Activated T-cell treated with anti-CD3 and anti-CD28 coated beads, Interleukin-2, amount 50 U/mL, for 48 hours (primary cell): ENCODE results near the gene CGN.

ENCODE experiments used
- DNase-seq, 2 experiments: peaks; one replicate each; pipeline ENCODE4 v3.0.0-alpha.2; 2020

The CGN gene

GRCh38 chr1:151549199-151549598 is 38.0 kb downstream of the CGN start:
- no peak for DNase-seq

- no peak for DNase-seq
Measured at GRCh38 chr1:151553659-151554058, 42.5 kb downstream of the CGN start.

GRCh38 chr1:151556052-151556451 is 44.9 kb downstream of the CGN start:
- DNase-seq = no peak

GRCh38 chr1:151562661-151563060 is 51.5 kb downstream of the CGN start:
- no peak for DNase-seq

- no peak for DNase-seq
Measured at GRCh38 chr1:151563376-151563775, 52.2 kb downstream of the CGN start.

- DNase-seq = no peak
Measured at GRCh38 chr1:151565502-151566189, 54.5 kb downstream of the CGN start.

GRCh38 chr1:151568626-151569088 is 57.5 kb downstream of the CGN start:
- no peak for DNase-seq

- no peak for DNase-seq
Measured at GRCh38 chr1:151570819-151571218, 59.6 kb downstream of the CGN start.

DNA sequence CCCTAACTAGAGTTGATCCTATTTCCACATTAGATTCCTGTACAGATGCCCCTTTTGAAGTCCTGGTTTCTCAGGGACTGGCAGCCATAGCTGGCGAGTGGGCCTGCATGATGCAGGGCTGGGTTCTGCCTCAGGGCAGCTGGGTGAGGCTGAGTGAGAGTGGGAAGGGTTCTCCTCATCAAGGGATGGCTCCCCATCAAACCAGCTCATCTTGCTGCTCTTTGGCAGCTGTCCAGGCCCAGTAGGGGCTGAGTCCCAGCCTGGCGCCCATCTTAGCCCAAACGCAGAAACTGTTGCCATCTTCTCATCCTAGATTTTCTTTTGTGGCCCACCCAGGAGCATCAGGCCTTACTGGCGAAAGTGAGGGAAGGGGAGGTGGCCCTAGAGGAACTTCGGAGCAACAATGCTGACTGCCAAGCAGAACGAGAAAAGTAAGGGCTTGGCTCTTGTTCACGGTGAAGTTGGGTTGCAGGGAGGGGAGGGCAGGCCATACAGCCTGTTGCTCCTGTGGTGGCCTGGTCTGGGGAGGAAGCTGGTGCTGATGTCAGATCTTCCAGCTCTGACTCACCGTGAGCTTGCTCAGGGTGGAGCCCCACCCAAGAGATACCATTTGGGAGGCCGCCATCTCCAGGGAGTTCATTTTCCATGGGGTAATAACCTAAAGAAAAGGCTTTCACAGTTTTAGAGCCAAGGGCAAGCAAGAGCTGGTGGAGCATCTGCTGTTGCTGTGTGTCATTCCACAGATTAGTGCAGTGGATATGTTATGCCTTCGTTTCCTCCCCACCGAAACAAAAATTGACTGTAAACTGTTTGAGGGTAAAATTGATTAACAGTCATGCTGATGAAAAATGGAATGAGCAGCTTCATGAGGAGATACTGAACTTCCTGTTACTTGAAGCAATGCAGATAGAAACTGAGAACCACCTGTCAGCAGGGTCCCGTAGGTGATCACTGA is 63.7 kb downstream of the CGN start:
- peak; percentile 27 to 39 for DNase-seq

- DNase-seq = no peak
Measured at GRCh38 chr1:151577173-151577572, 66.0 kb downstream of the CGN start.

DNA sequence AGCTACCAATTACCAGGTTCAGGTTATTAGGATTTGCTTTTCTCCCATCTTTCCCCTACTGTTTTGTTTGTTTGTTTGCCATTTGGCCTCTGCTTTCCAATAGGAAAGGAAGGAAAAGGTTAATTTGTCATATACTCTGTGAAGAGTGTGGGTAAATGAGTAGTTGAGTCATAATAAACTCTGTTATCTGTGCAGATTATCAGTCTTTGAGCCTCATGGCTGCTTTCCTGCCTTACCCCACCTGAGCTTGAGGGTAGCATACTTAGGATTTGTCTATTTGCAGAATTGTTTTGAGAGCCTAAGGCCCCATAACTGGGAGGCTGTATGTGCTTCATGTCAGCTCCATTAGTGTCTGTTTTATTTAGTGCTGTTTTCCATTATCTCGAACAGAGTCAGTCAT is 67.8 kb downstream of the CGN start:
- DNase-seq = no peak

- DNase-seq = no peak
Measured at GRCh38 chr1:151579436-151580225, 68.4 kb downstream of the CGN start.

DNA sequence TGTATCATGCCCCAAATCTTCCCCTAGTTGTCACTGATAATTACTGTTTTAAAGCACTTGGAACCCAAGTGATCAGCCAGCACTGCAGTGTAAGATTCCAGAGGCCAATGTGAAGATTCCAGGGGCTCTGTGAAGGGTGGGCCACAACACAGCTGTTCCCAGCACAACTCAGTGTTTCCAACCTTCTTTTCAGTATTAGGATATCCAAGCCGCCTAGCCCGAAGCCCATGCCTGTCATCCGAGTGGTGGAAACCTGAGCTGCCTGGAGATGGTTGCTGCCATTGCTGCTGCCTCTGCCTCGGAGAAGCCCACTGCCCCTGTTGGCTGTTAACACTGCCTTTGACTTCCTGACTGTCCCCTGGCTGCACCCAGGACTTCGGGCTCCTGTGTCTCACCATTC is 70.3 kb downstream of the CGN start:
- DNase-seq = no peak

DNA sequence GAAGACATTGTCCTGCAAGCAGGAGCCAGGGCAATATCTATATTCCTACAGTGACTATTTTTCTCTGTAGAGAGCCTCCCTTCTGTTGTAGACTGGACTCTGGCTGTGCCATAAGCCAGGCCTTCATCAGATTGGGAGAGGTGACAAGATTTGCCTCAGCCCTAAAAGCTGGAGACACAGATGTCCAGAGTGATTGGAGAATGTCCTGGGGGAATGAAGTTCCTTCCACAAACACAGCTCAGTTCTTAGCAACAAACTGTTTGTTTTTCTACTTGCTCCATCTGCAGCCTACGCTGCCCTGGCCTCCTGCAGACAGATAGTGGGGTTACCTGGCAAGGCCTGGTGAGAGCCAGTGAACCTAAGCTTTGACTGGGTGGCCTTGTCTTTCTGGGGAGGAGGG is 70.7 kb downstream of the CGN start:
- DNase-seq = no peak

- DNase-seq = no peak
Measured at GRCh38 chr1:151583796-151584195, 72.6 kb downstream of the CGN start.

GRCh38 chr1:151584278-151584677 is 73.1 kb downstream of the CGN start:
- DNase-seq = no peak

DNA sequence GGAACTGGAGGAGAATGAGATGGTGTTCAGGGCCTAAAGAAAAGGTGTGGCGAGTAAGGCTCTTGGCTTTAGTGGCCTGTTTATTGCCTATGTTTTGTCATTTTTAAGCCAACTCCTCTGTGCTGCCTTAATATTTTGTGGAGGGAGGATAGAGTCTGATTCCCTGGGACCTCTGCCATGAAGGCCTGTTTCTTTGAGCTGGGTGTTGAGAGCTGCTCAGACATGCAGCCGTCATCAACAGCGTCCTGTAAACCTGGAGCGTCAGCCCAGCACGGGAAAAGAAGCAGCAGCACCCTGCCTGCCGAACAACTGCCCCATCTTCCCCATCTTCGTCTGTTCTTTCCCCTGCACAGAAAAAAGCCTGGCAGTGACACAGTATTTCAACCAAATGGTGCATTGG is 73.6 kb downstream of the CGN start:
- DNase-seq = no peak

DNA sequence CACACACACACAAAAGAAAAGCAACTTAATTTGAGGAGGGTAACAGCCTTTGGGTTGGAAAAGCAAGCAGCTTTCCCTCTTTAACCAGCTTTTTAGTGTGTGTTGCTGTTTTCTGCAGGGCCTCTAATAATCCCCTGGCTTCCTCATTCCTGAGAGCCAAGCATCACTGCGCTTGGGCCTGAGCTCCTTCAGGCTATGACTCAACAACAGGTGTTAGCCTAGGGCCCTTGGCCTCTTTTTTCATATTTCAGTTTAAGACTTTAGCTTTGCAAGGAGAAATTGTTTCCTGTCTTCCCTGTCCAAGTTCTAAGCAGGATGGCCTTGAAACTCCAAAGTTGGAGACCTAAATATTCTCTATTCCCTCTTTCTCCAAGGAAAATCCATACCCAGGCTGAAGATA is 74.4 kb downstream of the CGN start:
- DNase-seq = no peak
